GM12878 (cell line): ENCODE measurements around the gene STBD1.

Experiments used
- CEBPB ChIP-seq, 2 experiments: fragments of 150-350 bp in 1 of 2; IDR thresholded peaks; 2 replicates each; pipeline ENCODE4 v1.6.1; 2012 to 2014; ENCODE audit warnings: low read depth in 2 of 2, low read length in 2 of 2, borderline replicate concordance in 1 of 2, inconsistent platforms in 1 of 2
- EED ChIP-seq: sonication (generic); IDR thresholded peaks from 2 replicates; pipeline ENCODE4 v1.6.1; 2016; ENCODE audit warnings: antibody characterized with exemption, low read depth
- GABPA ChIP-seq: IDR thresholded peaks from 2 replicates; pipeline ENCODE4 v1.6.1; 2014; ENCODE audit warnings: antibody characterized with exemption, low read depth, mild to moderate bottlenecking, inconsistent platforms
- GATAD2B ChIP-seq: fragments of 450-650 bp; conservative IDR thresholded peaks from 2 replicates; pipeline ENCODE4 v1.6.1; 2017; ENCODE audit warnings: low read depth, mild to moderate bottlenecking, moderate library complexity
- POLR2A ChIP-seq: IDR thresholded peaks from 2 replicates; pipeline ENCODE4 v1.6.1; 2011; ENCODE audit warnings: low read depth, mild to moderate bottlenecking, low read length
- POLR2AphosphoS5 ChIP-seq: IDR thresholded peaks from 2 replicates; pipeline ENCODE4 v1.6.1; 2011; ENCODE audit warnings: mild to moderate bottlenecking, low read length, inconsistent platforms
- TAF1 ChIP-seq: IDR thresholded peaks from 2 replicates; pipeline ENCODE4 v1.6.1; 2011; ENCODE audit warnings: mild to moderate bottlenecking, low read depth, low read length, borderline replicate concordance
- ZNF24 ChIP-seq: fragments of 450-650 bp; IDR thresholded peaks from 2 replicates; pipeline ENCODE4 v1.6.1; 2017; ENCODE audit warnings: antibody characterized with exemption, mild to moderate bottlenecking
- TF ChIP-seq, protein P1 (sequence below), 3 experiments: IDR thresholded peaks in 2 of 3; conservative IDR thresholded peaks in 1 of 3; 2 replicates each; pipeline ENCODE4 v1.5.1; 2011; ENCODE audit warnings: low read depth in 3 of 3, low read length in 3 of 3, mild to moderate bottlenecking in 3 of 3, control low read depth in 2 of 3, moderate library complexity in 2 of 3, inconsistent platforms in 1 of 3, mixed read lengths in 1 of 3; ENCODE audit not compliant: control insufficient read depth in 2 of 3, insufficient read depth in 1 of 3; ENCODE audit errors: extremely low read depth in 1 of 3
- TF ChIP-seq, protein P2 (sequence below): IDR thresholded peaks from 2 replicates; pipeline ENCODE4 v1.6.1; 2012; ENCODE audit warnings: low read depth, low read length, improper control_type of control experiment

DNA sequence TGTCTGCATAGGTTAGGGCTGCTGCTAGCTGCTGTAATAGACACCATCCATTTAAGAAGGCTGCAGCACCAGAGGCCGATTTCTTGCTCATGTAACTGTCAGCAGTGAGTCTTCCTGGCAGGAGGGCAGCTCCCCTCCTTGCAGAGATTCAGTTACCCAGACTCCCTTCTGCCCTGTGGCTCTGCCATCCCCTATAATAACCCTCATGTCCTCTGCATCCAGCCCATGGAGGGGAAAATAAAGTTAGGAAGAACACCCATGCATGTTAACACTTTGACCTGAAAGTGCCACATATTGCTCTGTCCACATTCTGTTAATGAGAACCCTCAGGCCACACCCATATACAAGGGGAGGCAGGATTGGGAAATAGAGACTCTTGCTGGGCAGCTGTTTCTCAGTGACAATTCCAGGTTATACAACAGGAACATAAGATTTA lies 5.4 kb downstream of the STBD1 start:
- TF ChIP-seq GATAD2B (no peak), CEBPB (IDR thresholded peaks at IDR 0.05; ENCODE audit: borderline replicate concordance in 1 of 2, low read depth in 2 of 2, low read length in 2 of 2) (no peak), POLR2A (no peak), EED (no peak), TAF1 (no peak), GABPA (no peak), ZNF24 (no peak), POLR2AphosphoS5 (no peak)
- TF ChIP-seq, protein P1, sequence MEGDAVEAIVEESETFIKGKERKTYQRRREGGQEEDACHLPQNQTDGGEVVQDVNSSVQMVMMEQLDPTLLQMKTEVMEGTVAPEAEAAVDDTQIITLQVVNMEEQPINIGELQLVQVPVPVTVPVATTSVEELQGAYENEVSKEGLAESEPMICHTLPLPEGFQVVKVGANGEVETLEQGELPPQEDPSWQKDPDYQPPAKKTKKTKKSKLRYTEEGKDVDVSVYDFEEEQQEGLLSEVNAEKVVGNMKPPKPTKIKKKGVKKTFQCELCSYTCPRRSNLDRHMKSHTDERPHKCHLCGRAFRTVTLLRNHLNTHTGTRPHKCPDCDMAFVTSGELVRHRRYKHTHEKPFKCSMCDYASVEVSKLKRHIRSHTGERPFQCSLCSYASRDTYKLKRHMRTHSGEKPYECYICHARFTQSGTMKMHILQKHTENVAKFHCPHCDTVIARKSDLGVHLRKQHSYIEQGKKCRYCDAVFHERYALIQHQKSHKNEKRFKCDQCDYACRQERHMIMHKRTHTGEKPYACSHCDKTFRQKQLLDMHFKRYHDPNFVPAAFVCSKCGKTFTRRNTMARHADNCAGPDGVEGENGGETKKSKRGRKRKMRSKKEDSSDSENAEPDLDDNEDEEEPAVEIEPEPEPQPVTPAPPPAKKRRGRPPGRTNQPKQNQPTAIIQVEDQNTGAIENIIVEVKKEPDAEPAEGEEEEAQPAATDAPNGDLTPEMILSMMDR (IDR thresholded peaks at IDR 0.05 in 2 of 3, conservative IDR thresholded peaks at IDR 0.05 in 1 of 3; ENCODE audit: control insufficient read depth in 2 of 3, extremely low read depth in 1 of 3, insufficient read depth in 1 of 3, low read depth in 3 of 3, low read length in 3 of 3), result no peak
- TF ChIP-seq, protein P2, sequence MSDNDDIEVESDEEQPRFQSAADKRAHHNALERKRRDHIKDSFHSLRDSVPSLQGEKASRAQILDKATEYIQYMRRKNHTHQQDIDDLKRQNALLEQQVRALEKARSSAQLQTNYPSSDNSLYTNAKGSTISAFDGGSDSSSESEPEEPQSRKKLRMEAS, result no peak
